GM23338 (cell line): Measurements from ENCODE around the gene HSD11B1.

ENCODE experiments used
- CTCF ChIP-seq, 2 experiments: fragments of 200-600 bp in 1 of 2; sonication (generic) in 1 of 2; conservative IDR thresholded peaks; 2 replicates each; pipeline versions ENCODE4 v1.5.1 to v1.6.1; 2016 to 2017; ENCODE audit warnings: antibody characterized with exemption in 2 of 2, low read depth in 2 of 2, mild to moderate bottlenecking in 2 of 2, moderate library complexity in 1 of 2
- EZH2phosphoT487 ChIP-seq: fragments of 200-600 bp; sonication (generic); IDR thresholded peaks from one replicate; pipeline ENCODE4 v1.8.1; 2018; ENCODE audit warnings: antibody characterized with exemption; ENCODE audit not compliant: unreplicated experiment
- POLR2AphosphoS5 ChIP-seq: IDR thresholded peaks from 2 replicates; pipeline ENCODE4 v1.6.1; 2016; ENCODE audit warnings: antibody characterized with exemption, low read depth
- REST ChIP-seq: IDR thresholded peaks from one replicate; pipeline ENCODE4 v1.6.1; 2018; ENCODE audit warnings: antibody characterized with exemption; ENCODE audit not compliant: unreplicated experiment

- no peak for TF ChIP-seq CTCF (conservative IDR thresholded peaks at IDR 0.05; ENCODE audit: low read depth in 2 of 2)
- TF ChIP-seq POLR2AphosphoS5, result no peak
- no peak for TF ChIP-seq REST
- TF ChIP-seq EZH2phosphoT487, result no peak
Observed at GRCh38 chr1:209723756-209724693, 19.4 kb downstream of the HSD11B1 start.
